Trophoblast cell (in vitro differentiated cells and primary cell): ENCODE results near the gene CYB561.

ENCODE experiments used
- DNase-seq, 2 donors: peaks; one replicate each; pipeline ENCODE4 v3.0.0-alpha.2; 2016
- H2AFZ ChIP-seq: 2 replicates; pipeline ENCODE4 v1.6.1; 2013; ENCODE audit warnings: low read length, moderate library complexity, mild to moderate bottlenecking; ENCODE audit not compliant: insufficient read depth, poor library complexity
- H2AK5ac ChIP-seq: 2 replicates; pipeline ENCODE4 v1.6.1; 2013; ENCODE audit warnings: mild to moderate bottlenecking, low read length
- H2BK120ac ChIP-seq: 2 replicates; pipeline ENCODE4 v1.6.1; 2013; ENCODE audit warnings: low read length, mild to moderate bottlenecking, moderate library complexity; ENCODE audit not compliant: insufficient read depth, poor library complexity
- H2BK12ac ChIP-seq: 2 replicates; pipeline ENCODE4 v1.6.1; 2013; ENCODE audit warnings: mild to moderate bottlenecking, low read length, moderate library complexity
- H2BK5ac ChIP-seq: 2 replicates; pipeline ENCODE4 v1.6.1; 2013; ENCODE audit warnings: low read length, low read depth, moderate library complexity, mild to moderate bottlenecking; ENCODE audit not compliant: poor library complexity
- H3K14ac ChIP-seq: 2 replicates; pipeline ENCODE4 v1.6.1; 2013; ENCODE audit warnings: mild to moderate bottlenecking, low read length
- H3K18ac ChIP-seq: 2 replicates; pipeline ENCODE4 v1.6.1; 2013; ENCODE audit warnings: mild to moderate bottlenecking, low read length
- H3K23ac ChIP-seq: 2 replicates; pipeline ENCODE4 v1.6.1; 2013; ENCODE audit warnings: low read length
- H3K27ac ChIP-seq: 2 replicates; pipeline ENCODE4 v1.5.1; 2013; ENCODE audit warnings: low read depth, mild to moderate bottlenecking, inconsistent platforms, low read length, moderate library complexity
- H3K27me3 ChIP-seq: 2 replicates; pipeline ENCODE4 v1.6.1; 2013; ENCODE audit warnings: inconsistent platforms, mild to moderate bottlenecking, low read length, moderate library complexity; ENCODE audit not compliant: insufficient read depth
- H3K36me3 ChIP-seq, 2 experiments: 1 replicate in 1 of 2; 2 replicates in 1 of 2; pipeline ENCODE4 v1.6.1; 2013; ENCODE audit warnings: low read length in 2 of 2, mild to moderate bottlenecking in 2 of 2, moderate library complexity in 1 of 2; ENCODE audit not compliant: insufficient read depth in 2 of 2, control insufficient read depth in 1 of 2
- H3K4ac ChIP-seq: 2 replicates; pipeline ENCODE4 v1.6.1; 2013; ENCODE audit warnings: low read depth, mild to moderate bottlenecking, low read length, moderate library complexity
- H3K4me1 ChIP-seq, 2 experiments: 1 replicate in 1 of 2; 2 replicates in 1 of 2; pipeline ENCODE4 v1.6.1; 2013; ENCODE audit warnings: low read length in 2 of 2, mild to moderate bottlenecking in 2 of 2, moderate library complexity in 1 of 2; ENCODE audit not compliant: insufficient read depth in 2 of 2, control insufficient read depth in 1 of 2
- H3K4me2 ChIP-seq: 2 replicates; pipeline ENCODE4 v1.6.1; 2013; ENCODE audit warnings: inconsistent platforms, mild to moderate bottlenecking, low read length, moderate library complexity
- H3K4me3 ChIP-seq: 2 replicates; pipeline ENCODE4 v1.5.1; 2013; ENCODE audit warnings: mild to moderate bottlenecking, low read depth, low read length, inconsistent platforms
- H3K79me1 ChIP-seq: one replicate; pipeline ENCODE4 v1.6.1; 2013; ENCODE audit warnings: low read length
- H3K79me2 ChIP-seq: 2 replicates; pipeline ENCODE4 v1.6.1; 2013; ENCODE audit warnings: low read length, mild to moderate bottlenecking; ENCODE audit not compliant: control insufficient read depth, insufficient read depth, poor library complexity
- H3K9ac ChIP-seq: 2 replicates; pipeline ENCODE4 v1.6.1; 2013; ENCODE audit warnings: mild to moderate bottlenecking, low read length
- H3K9me3 ChIP-seq: 2 replicates; pipeline ENCODE4 v1.6.1; 2013; ENCODE audit warnings: low read depth, mild to moderate bottlenecking, control low read depth, inconsistent platforms, low read length; ENCODE audit not compliant: insufficient read depth
- H4K12ac ChIP-seq: 2 replicates; pipeline ENCODE4 v1.6.1; 2013; ENCODE audit warnings: low read depth, mild to moderate bottlenecking, low read length, moderate library complexity
- H4K8ac ChIP-seq: 2 replicates; pipeline ENCODE4 v1.6.1; 2013; ENCODE audit warnings: low read depth, mild to moderate bottlenecking, low read length, moderate library complexity
- H4K91ac ChIP-seq: one replicate; pipeline ENCODE4 v1.6.1; 2013; ENCODE audit warnings: low read depth, mild to moderate bottlenecking, low read length, moderate library complexity
- WGBS: extraction: QIAGEN DNeasy Blood & Tissue Kit; methylation state at CpG from one replicate; pipeline ENCODE4 v1.1.7; 2013; ENCODE audit warnings: missing lambda C conversion rate; ENCODE audit not compliant: insufficient read length, insufficient coverage; ENCODE audit errors: extremely low coverage; 5-methylcytosine and 5-hydroxymethylcytosine counted together

The CYB561 gene

GRCh38 chr17:63431939-63432804 is 13.9 kb downstream of the CYB561 start:
- Histone ChIP-seq H3K79me2 (no peaks in the 10 kb centered on the region), H3K4me3 (no peak overlapping the region), H3K27me3 (no peaks in the 10 kb centered on the region), H3K23ac (no peak overlapping the region), H3K9me3 (no peaks in the 10 kb centered on the region), H3K4ac (no peak overlapping the region), H3K14ac (no peak overlapping the region), H2BK12ac (no peak overlapping the region), H2AFZ (no peak overlapping the region), H3K36me3 (peaks cover 26 to 27% of the 10 kb centered on the region in 2 experiments), H3K27ac (peak overlapping the region; percentile 67), H3K18ac (no peak overlapping the region), H3K4me2 (peak overlapping the region; percentile 4), H3K9ac (no peak overlapping the region), H4K12ac (no peak overlapping the region), H3K4me1 (peaks cover 29 to 40% of the 10 kb centered on the region in 2 experiments), H4K91ac (no peak overlapping the region), H2BK120ac (no peak overlapping the region), H2BK5ac (peak overlapping the region; percentile 23), H4K8ac (no peak overlapping the region), H2AK5ac (no peak overlapping the region), H3K79me1 (peaks cover 7% of the 10 kb centered on the region)
- DNase-seq, result peak in 1 of 2 donors; percentile 10
- WGBS, result no CpG with 5 or more reads among the region's 16 CpGs

GRCh38 chr17:63431618-63431938 is 14.5 kb downstream of the CYB561 start:
- WGBS, result no CpG with 5 or more reads among the region's 7 CpGs

GRCh38 chr17:63430223-63430622 is 15.9 kb downstream of the CYB561 start:
- no peak overlapping the region for H3K27ac ChIP-seq
- no peak overlapping the region for H2AK5ac ChIP-seq
- no peak overlapping the region for H3K4ac ChIP-seq
- H3K4me3 ChIP-seq, result no peak overlapping the region
- no peak overlapping the region for H2BK120ac ChIP-seq
- H2BK5ac ChIP-seq, result no peak overlapping the region
- no peak overlapping the region for H4K12ac ChIP-seq
- no peak overlapping the region for H4K8ac ChIP-seq
- H2AFZ ChIP-seq, result no peak overlapping the region
- no peak overlapping the region for H3K18ac ChIP-seq
- DNase-seq, result no peak
- H3K14ac ChIP-seq, result no peak overlapping the region
- H3K27me3 ChIP-seq, result no peaks in the 10 kb centered on the region
- H3K9ac ChIP-seq, result no peak overlapping the region
- WGBS, result no CpG with 5 or more reads among the region's 11 CpGs
- H4K91ac ChIP-seq, result no peak overlapping the region
- H2BK12ac ChIP-seq, result no peak overlapping the region
- H3K9me3 ChIP-seq, result no peaks in the 10 kb centered on the region
- no peaks in the 10 kb centered on the region for H3K79me2 ChIP-seq
- no peak overlapping the region for H3K4me2 ChIP-seq
- peaks cover 29 to 40% of the 10 kb centered on the region in 2 experiments for H3K4me1 ChIP-seq
- H3K23ac ChIP-seq, result no peak overlapping the region
- H3K36me3 ChIP-seq, result peaks cover 37% of the 10 kb centered on the region in 2 experiments
- peaks cover 7% of the 10 kb centered on the region for H3K79me1 ChIP-seq

More at GRCh38 chr17:63431618-63431938, 14.5 kb downstream of the CYB561 start:
- Histone ChIP-seq H2BK5ac (no peak overlapping the region), H3K79me1 (peaks cover 7% of the 10 kb centered on the region), H3K79me2 (no peaks in the 10 kb centered on the region), H3K27me3 (no peaks in the 10 kb centered on the region), H3K4ac (no peak overlapping the region), H2AFZ (no peak overlapping the region), H3K4me1 (peaks cover 29 to 40% of the 10 kb centered on the region in 2 experiments), H3K4me2 (peak overlapping the region; percentile 4), H2BK12ac (no peak overlapping the region), H2AK5ac (no peak overlapping the region), H3K36me3 (peaks cover 27 to 30% of the 10 kb centered on the region in 2 experiments), H3K9me3 (no peaks in the 10 kb centered on the region), H4K12ac (no peak overlapping the region), H4K8ac (no peak overlapping the region), H3K18ac (no peak overlapping the region), H3K4me3 (no peak overlapping the region), H3K14ac (no peak overlapping the region), H4K91ac (no peak overlapping the region), H2BK120ac (no peak overlapping the region), H3K27ac (peak overlapping the region; percentile 67), H3K23ac (no peak overlapping the region), H3K9ac (no peak overlapping the region)
- DNase-seq, result no peak

- Histone ChIP-seq H3K27me3 (no peaks in the 10 kb centered on the region), H3K18ac (no peak overlapping the region), H4K12ac (no peak overlapping the region), H3K4ac (no peak overlapping the region), H2BK120ac (no peak overlapping the region), H3K27ac (no peak overlapping the region), H3K4me1 (peaks cover 29 to 40% of the 10 kb centered on the region in 2 experiments), H4K8ac (no peak overlapping the region), H2AFZ (no peak overlapping the region), H3K4me3 (no peak overlapping the region), H3K4me2 (no peak overlapping the region), H4K91ac (no peak overlapping the region), H2BK12ac (no peak overlapping the region), H2AK5ac (no peak overlapping the region), H3K36me3 (peaks cover 33% of the 10 kb centered on the region in 2 experiments), H3K9me3 (no peaks in the 10 kb centered on the region), H3K23ac (no peak overlapping the region), H3K14ac (no peak overlapping the region), H3K9ac (no peak overlapping the region), H3K79me1 (peaks cover 7% of the 10 kb centered on the region), H2BK5ac (no peak overlapping the region), H3K79me2 (no peaks in the 10 kb centered on the region)
- no CpG with 5 or more reads among the region's 7 CpGs for WGBS
- DNase-seq, result no peak
Observed at GRCh38 chr17:63429766-63430165, 16.3 kb downstream of the CYB561 start.
